Measurements from ENCODE around the gene CRISPLD2.
"Not testable (repeated sequence)": the region's sequence is repeated elsewhere in the genome, so short reads cannot be mapped to it uniquely, and the experiment has no call there.

Gene CRISPLD2

DNA sequence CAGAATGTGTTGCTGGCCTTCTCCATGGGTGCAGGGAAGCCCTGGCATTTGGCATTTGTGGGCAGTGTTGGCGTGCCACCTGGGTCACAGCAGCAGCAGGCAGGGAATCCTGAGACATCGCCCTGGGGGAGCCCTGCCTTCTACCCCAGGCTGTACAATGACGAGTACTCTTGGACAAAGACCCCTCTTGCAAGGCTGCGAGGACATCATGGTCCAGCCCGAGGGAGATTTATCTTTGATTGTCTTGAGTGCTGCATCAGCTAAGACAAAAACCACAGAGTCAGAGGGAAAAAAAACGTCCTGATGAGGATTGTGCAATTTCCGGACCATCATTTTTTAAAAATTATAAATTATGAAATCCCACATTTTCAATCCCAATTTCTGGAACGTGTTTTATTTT, 3.7 kb downstream of the CRISPLD2 start:
- DNase-seq = peak; percentile 78

DNA sequence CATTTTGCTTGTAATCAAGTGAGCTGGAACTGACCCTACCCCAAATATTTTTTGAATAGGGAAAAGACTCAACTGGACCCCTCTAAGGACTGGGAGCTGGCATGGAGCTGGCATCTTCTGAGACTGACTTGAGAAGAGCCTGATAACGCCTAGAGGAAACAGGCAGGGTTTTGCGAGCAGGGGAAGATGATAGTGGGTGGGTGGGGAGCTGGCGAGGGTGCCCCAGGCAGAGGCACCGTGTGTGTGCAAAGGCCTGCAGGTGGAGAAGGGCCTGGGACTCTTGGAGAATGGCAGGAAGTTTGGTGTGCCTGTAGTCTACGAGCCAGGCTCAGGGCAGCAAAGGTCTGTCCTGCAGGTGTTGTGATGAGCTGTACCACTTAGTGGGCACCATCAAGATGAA, 4.1 kb downstream of the CRISPLD2 start:
- DNase-seq = no peak

- DNase-seq = peak; percentile 56
These were observed 6.2 kb downstream of the CRISPLD2 start for GRCh38 chr16:84825896-84826557.

DNA sequence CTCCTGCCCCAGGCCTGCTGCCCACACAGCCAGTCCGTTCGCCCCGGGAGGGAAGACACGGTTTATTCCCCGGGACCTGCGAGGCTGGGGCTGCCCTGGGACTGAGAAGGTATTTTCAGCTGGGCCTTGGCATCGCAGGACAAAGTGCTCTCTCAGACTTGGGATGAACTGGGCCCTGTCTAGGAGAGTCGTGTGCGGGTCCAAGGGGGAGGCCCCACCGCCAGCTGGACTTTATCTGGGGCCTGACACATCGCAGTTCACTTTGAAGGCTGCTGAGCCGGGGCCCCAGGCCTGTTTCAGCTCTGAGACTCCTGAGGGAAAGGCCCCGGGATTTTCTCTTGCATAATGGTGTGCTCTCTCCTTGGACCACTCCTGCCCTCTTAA, 6.8 kb downstream of the CRISPLD2 start:
- DNase-seq = peak; percentile 81

GRCh38 chr16:84827131-84827574, 7.4 kb downstream of the CRISPLD2 start:
- no peak for DNase-seq

DNA sequence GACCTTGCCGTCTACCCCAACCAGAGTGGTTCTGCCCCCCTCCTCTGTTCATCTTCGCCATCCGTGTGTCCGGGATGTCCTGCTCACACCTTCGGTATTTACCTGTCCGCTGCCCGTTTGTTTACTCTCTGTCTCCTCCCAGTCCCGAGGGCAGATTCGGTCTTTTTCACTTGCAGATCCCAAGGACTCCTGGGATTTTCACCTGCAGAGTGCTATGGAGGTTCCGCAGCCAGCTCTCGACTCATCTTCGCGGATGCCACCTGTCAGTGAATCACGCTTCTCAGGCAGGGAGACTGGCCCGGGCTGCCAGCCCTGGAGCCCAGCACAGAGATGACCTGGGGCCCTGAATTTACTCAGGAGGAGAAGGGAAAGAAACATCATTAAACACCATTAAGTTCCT, 8.1 kb downstream of the CRISPLD2 start:
- no peak for DNase-seq

GRCh38 chr16:84828322-84828721, 8.5 kb downstream of the CRISPLD2 start:
- no peak for DNase-seq

DNA sequence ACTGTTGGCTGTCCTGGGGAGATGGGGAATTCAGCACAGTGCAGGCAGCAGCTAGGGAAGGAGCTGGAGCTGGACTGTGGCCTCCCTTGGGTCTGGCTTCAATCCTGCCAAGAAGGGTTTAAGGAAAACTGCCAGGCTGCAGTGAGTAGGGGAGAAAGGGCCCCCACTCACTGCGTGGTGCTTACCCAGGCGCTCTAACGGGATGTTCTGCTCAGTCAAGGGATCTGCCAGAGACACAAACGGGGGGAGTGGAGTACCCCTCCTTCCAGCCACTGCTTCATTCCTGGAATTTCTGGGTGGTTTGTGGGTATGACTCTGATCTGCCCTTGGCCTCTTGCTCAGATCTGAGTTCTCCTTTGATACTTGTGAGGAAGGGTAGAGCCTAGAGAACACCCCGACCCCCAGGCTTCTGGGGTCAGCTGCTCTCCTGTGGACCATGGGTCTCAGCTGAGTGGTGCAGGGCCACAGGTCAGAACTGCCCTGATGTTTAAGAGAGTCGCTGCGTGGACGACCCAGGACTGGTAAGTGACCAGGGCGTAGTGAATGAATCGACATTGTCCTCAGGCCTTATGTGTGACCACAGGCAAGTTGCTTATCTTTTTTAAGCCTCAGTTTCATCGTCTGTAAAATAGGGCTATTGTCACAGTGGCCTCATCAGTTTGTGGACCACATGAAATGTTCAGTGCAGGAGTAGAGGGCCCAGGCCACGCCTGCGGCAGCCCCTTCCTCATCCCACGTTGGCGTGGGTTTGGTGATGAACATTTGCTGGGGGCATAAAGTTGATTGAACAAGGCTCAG, 9.6 kb downstream of the CRISPLD2 start:
- peak; percentile 90 for DNase-seq

DNA sequence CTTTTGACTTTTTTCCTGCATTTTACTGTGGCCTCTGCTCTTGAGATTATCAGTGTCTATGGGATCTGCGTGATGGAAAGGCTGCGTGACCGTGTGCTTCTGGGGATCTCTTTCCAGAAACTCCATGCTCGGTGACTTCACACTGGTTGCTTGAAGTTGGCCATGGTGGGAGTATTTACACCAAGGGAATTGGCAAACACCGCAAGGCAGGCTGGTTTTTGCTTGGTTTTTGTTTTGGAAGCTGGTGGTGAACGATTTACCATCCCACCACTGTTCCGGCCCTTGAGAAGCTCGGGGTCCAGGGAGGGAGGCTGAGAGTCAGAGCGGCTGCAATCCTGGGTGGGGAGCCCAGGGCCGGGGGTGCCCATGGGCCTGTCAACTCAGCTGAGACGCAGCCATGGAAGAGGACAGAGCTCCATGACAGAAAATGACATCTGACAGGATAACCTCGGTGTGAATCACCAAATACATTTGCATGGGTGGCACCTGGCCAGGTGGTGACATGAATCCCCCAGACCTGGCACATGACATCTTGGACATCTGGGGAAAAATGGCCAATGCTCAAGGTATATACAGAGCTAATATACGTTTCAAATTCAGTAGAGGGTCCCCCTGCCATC, 11.1 kb downstream of the CRISPLD2 start:
- no peak for DNase-seq

- not testable (repeated sequence) for DNase-seq
These were observed 11.9 kb downstream of the CRISPLD2 start for GRCh38 chr16:84831728-84832127.

DNA sequence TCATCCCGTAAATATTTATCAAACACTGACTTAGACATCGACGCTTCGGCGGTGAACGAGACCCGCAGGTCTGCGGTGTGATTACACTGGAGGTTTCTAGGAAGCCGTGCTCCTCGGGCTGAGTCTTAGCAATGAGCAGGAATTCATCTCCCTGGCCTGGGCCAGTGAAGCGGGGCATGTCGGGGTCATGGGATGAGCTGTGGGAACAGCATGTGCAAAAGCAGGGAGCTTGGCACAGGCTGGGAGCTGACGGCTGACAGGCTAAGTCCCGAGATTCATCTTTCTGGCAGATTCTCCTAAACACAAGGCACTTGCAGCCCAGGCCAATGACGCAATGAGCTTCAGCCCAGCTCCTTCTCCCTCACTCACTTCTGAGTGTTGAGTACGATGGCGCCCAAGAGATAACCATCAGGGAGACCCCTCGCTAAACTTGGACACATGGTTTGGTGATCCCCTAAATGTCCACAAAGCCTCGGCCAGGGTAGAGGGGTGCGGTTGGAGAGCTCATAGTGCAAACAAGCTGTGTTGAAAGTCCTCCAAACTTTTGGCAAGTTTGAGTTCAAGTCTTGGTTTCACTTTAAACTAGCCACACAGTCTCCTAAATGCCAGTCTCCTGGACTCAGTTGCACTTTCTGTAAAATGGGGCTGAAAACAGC, 12.8 kb downstream of the CRISPLD2 start:
- DNase-seq = peak; percentile 99

DNA sequence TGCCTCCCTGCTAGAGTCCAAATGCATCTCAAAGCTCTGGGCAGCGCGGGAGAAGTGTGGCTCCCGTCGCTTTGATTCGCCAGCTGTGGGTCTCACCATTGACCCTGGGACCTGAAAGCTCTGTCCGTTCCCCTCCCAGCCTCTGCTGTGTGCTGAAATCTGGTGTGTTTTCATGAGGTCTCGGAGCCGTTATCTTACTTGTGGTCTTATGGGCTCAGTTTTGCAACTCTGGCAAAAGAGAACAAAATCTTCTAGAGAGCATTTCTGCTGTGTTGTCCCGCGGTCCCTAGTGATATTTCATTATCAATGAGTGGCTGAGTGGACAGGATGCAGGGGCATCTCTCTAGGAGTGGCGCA, 13.3 kb downstream of the CRISPLD2 start:
- DNase-seq = no peak

DNA sequence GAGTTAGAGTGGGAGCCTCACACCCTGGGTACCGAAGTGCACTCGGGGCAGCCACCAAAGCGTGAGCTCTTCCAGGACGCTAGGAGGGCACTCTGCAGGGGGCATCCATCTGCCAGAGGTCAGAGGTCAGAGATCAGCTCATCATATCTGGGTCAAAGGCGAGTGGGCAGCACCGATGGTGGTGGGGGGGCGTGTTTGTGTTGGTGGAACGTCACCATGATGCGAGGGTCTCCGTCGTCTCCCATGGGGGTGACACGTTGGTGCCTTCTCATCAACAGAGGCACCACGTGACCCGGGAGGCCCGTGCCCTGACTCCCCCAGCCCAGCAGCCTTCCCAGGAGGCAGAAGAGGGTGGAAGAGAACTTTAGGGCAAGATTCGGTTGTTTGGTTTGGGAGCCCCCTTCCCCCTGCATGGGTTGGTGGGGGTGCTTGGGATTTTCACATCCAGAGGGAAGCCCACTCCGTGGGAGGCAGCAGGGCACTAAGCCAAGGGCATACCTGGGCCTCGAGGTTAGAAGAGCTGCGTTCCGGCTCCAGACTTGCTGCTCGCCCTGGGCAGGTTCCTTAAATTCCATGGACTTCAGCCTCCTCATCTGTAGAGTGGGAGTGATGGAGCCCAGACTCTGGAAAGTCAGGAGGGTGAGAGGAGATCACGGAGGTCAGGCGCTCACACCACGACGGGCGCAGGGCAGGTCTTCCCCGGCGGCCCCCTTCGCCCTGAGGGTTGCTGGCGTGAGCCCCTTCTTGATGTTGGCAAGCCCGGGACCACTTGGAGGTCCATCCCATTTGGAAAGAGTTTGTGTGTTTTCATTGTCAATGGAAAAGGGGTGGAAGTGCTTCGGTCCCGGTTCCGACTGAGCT, 14.0 kb downstream of the CRISPLD2 start:
- DNase-seq = no peak

GRCh38 chr16:84834403-84834772, 14.6 kb downstream of the CRISPLD2 start:
- DNase-seq = no peak

DNA sequence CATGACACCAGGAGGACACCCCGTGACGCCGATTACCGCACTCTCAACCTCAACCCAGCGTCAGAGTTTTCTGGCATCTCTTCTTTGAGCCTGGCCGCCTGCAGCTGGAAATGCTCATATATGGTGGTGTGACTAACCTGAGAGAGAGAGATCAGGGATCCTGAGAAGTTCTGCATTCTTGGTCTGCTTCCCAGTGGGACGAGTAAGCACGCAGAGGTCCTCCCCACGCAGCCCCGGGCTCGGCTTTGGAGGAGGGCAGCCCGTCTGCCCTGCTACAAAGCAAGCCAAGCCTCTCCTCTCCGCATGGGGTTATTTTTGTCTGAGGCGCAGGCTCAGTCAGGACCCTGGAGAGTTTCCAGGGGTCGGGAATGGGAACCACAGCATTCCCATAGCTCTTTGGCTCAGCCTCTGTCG, 16.5 kb downstream of the CRISPLD2 start:
- peak; percentile 100 for DNase-seq

DNA sequence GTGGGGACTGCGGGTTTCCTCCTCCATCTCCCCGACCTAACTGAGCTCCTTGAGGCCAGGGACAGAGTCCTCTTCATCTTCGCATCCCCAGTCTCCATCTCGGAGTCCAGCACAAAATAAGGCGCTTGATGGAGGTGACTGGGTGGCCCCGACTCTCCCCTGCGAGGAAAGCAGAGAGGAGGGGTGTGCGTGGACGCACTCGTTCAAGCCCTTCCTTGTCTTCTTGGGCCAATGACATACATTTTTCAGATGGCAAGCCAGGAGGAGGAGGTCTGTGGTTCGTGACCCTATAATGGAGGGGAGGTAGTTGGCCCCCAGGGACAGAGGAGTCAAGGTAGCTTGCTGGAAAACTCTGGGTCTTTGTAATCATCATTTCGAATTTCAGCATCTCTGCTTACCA, 17.2 kb downstream of the CRISPLD2 start:
- no peak for DNase-seq

DNA sequence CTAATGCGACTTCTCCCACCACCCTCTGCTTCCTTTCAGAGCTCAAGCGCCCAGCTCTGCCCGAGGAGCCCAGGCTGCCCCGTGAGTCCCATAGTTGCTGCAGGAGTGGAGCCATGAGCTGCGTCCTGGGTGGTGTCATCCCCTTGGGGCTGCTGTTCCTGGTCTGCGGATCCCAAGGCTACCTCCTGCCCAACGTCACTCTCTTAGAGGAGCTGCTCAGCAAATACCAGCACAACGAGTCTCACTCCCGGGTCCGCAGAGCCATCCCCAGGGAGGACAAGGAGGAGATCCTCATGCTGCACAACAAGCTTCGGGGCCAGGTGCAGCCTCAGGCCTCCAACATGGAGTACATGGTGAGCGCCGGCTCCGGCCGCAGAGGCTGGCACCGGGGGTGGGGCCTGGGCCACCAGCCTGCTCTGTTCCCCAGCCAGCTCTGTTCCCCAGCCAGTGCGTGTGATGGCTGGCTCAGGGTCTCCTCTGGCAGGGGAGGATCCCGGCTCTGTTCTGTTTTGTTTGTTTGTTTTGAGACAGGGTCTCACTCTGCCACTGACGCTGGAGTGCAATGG, 18.7 kb downstream of the CRISPLD2 start:
- DNase-seq = no peak

DNA sequence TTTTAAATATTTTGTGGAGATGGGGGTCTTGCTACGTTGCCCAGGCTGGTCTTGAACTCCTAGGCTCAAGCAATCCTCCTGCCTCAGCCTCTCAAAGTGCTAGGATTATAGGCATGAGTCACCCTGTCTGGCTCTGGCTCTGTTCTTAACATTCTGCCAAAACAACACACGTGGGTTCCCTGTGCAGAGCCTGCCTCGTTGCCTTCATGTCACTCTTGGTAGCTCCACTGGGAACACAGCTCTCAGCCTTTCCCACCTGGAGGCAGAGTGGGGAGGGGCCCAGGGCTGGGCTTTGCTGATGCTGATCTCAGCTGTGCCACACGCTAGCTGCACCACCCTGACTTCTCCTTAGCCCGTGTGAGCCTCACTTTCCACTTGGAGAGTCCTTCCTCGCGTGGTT, 19.3 kb downstream of the CRISPLD2 start:
- DNase-seq = peak; percentile 76

GRCh38 chr16:84839956-84840355, 20.2 kb downstream of the CRISPLD2 start:
- peak; percentile 79 for DNase-seq

GRCh38 chr16:84840687-84841627, 21.2 kb downstream of the CRISPLD2 start:
- no peak for DNase-seq

DNA sequence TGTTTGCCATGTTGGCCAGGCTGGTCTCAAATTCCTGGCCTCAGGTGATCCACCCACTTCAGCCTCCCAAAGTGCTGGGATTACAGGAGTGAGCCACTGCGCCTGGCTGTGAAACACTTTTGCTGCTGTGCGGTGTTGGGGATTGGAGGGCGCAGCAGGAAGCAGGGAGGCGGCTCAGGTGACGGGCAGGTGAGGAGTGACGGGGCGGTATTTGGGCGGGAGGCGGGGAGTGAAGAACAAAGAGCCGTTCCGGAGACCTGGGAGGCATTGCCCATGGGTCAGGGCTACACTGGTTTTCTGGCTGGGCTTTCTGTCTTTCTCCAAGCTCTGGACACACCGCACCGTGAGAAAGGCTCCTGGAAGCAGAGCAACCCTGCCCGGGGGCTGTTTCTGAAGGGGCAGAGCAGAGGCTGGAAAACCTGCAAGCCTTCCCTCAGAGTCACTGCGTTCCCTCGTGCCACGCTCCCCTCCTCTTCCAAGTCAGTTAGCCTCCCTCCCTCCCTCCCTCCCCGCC, 22.1 kb downstream of the CRISPLD2 start:
- DNase-seq = no peak
